HG03095 (cell line): ENCODE data around the gene P4HA2.

ENCODE experiments used
- ATAC-seq: cut with Tn5 transposase; IDR thresholded peaks from one replicate; pipeline ENCODE4 v1.9.1; 2021; ENCODE audit warnings: moderate library complexity; ENCODE audit not compliant: unreplicated experiment

P4HA2 gene

GRCh38 chr5:132251220-132251725, 23.6 kb upstream of the P4HA2 start:
- ATAC-seq, result no peak

- ATAC-seq, result no peak
Measured at GRCh38 chr5:132250547-132250946, 22.9 kb upstream of the P4HA2 start.

- ATAC-seq, result no peak
Measured at GRCh38 chr5:132246806-132247205, 19.2 kb upstream of the P4HA2 start.

- no peak for ATAC-seq
Measured at GRCh38 chr5:132245593-132245992, 17.9 kb upstream of the P4HA2 start.

GRCh38 chr5:132243366-132243977, 15.8 kb upstream of the P4HA2 start:
- no peak for ATAC-seq

GRCh38 chr5:132239776-132240175, 12.1 kb upstream of the P4HA2 start:
- ATAC-seq, result no peak

GRCh38 chr5:132238901-132239500, 11.3 kb upstream of the P4HA2 start:
- no peak for ATAC-seq

GRCh38 chr5:132238169-132238744, 10.6 kb upstream of the P4HA2 start:
- ATAC-seq, result peak; percentile 73

- ATAC-seq, result no peak
Measured at GRCh38 chr5:132237670-132238069, 10.0 kb upstream of the P4HA2 start.

- ATAC-seq, result no peak
Measured at GRCh38 chr5:132237141-132237540, 9.5 kb upstream of the P4HA2 start.

GRCh38 chr5:132235340-132235739, 7.7 kb upstream of the P4HA2 start:
- no peak for ATAC-seq

GRCh38 chr5:132234684-132235062, 7.0 kb upstream of the P4HA2 start:
- no peak for ATAC-seq

GRCh38 chr5:132233811-132234683, 6.4 kb upstream of the P4HA2 start:
- ATAC-seq, result no peak

- ATAC-seq, result no peak
Measured at GRCh38 chr5:132233081-132233480, 5.4 kb upstream of the P4HA2 start.

GRCh38 chr5:132232465-132232864, 4.8 kb upstream of the P4HA2 start:
- no peak for ATAC-seq

GRCh38 chr5:132230871-132231270, 3.2 kb upstream of the P4HA2 start:
- ATAC-seq, result no peak

GRCh38 chr5:132229236-132229635, 1.6 kb upstream of the P4HA2 start:
- no peak for ATAC-seq

- ATAC-seq, result no peak
Measured at GRCh38 chr5:132228241-132229035, 785 bp upstream of the P4HA2 start.

- ATAC-seq, result no peak
Measured at GRCh38 chr5:132227235-132227484, 493 bp downstream of the P4HA2 start.

GRCh38 chr5:132226516-132227234, 978 bp downstream of the P4HA2 start:
- no peak for ATAC-seq
